NCI-H345 (cell line): ENCODE data around the gene CNNM2.
"Not testable (repeated sequence)": the region's sequence is repeated elsewhere in the genome, so short reads cannot be mapped to it uniquely, and the experiment has no call there.

Source experiments
- DNase-seq: peaks from one replicate; lab custom pipeline; 2025; lab: John Stamatoyannopoulos, UW

The CNNM2 gene

DNA sequence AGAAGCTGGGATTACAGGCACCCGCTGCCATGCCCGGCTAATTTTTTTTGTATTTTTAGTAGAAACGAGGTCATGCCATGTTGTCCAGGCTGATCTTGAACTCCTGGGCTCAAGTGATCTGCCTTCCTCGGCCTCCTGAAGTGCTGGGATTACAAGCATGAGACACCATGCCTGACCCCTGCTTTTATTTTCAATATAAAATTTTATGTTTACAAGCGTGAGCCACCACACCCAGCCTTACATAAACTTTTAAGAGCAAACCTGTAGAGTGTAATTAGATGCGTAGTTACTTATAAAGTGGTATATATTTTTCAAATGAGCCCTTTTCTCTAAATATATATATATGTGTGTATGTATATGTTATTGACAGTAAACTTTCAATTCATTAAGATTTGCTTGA, 8.7 kb downstream of the CNNM2 start:
- no peak for DNase-seq

DNA sequence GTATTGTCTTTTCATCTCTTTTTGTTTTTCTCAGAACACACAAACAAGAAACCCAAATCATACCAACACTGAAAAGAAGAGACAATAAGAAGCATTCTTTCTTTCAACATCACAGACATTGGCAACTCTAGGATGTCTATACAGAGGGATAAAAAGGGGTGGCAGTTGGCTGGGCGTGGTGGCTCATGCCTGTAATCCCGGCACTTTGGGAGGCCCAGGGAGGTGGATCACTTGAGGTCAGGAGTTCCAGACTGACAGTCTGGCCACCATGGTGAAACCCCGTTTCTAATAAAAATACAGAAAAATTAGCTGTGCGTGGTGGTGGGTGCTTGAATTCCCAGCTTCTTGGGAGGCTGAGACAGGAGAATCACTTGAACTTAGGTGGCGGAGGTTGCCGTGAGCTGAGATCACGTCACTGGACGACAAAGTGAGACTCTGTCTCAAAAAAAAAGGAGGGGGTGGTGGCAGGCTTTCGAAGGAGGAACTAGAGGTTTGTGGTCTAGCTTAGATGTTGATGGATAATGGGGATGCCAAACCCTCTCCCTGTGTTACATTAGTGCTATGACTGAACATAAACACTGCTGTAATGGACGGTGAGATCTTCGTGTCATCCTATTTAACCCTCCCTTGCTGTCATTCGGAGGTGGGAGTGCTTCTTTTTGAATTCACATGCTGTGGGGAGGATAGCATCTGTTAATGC, 9.4 kb downstream of the CNNM2 start:
- no peak for DNase-seq

- DNase-seq = not testable (repeated sequence)
Measured at GRCh38 chr10:102928442-102928841, 10.3 kb downstream of the CNNM2 start.

DNA sequence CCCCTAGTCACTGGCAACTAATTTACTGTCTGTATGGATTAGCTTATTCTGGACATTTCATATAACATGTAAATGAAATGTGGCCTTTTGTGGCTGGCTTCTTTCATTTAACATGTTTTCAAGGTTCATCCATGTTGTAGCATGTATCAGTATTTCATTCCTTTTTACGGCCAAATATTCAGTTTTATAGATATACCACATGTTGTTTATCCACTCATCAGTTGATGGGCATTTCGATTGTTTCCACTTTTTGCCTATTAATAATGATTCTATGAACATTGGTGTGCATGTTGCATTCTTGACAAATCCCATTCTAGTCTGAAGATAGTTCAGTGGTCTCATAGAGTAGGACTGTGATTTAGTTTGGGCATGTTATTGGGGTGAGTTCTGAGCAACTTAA, 12.6 kb downstream of the CNNM2 start:
- DNase-seq = no peak

DNA sequence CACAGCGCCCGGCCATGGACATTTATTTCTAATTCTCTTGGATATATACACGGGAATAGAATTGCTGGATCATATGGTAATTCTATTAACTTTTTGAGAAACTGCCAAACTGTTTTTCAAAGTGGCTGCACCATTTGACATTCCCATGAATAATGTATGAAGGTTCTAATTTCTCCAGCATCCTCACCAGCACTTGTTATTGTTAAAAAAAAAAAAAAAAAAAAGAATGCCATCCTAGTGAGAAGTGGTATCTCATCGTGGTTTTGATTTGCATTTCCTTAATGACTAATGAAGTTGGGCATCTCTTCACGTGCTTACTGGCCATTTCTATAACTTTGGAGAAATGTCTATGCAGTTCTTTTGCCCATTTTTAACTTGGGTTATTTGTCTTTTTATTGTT, 13.5 kb downstream of the CNNM2 start:
- no peak for DNase-seq

- DNase-seq = peak; percentile 1
Measured at GRCh38 chr10:102935505-102935904, 17.4 kb downstream of the CNNM2 start.

- no peak for DNase-seq
Measured at GRCh38 chr10:102935939-102936605, 18.0 kb downstream of the CNNM2 start.

- DNase-seq = no peak
Measured at GRCh38 chr10:102941401-102941800, 23.3 kb downstream of the CNNM2 start.

- DNase-seq = no peak
Measured at GRCh38 chr10:102945449-102945848, 27.4 kb downstream of the CNNM2 start.

GRCh38 chr10:102945962-102946361, 27.9 kb downstream of the CNNM2 start:
- no peak for DNase-seq

DNA sequence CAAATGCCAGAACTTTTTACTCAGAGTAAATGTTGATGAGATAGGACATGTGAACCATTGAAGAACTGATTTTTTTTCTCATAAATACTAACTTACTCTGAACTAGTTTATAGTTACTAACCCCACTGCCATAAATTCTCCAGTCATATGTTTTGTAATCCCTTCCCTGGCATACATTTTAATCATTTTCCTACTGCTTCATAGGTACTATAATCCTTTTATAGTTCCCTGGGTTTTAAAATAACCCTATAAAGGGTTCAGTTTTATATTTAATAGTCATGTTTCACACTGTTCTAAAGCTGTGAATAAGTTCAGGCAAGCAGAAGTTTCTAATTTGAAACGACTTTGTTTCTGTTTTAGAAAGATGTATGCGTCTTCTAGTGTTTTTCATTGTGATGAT, 28.9 kb downstream of the CNNM2 start:
- no peak for DNase-seq

GRCh38 chr10:102948176-102948575, 30.1 kb downstream of the CNNM2 start:
- no peak for DNase-seq

GRCh38 chr10:102948786-102949185, 30.7 kb downstream of the CNNM2 start:
- DNase-seq = no peak

GRCh38 chr10:102949916-102950315, 31.8 kb downstream of the CNNM2 start:
- DNase-seq = no peak

DNA sequence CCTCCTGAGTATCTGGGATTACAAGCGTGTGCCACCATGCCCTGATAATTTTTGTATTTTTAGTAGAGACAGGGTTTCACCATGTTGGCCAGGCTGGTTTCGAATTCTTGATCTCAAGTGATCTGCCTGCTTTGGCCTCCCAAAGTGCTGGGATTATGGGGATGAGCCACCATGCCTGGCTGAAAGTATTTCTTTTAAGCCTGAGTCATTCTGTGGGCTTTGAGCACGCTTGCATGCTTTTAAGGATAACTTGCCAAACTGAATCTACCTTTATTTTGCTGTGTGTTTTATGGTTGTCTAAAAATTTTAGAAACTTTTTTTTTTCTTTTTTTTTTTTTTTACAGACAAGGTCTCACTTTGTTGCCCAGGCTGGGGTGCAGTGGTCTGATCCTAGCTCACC, 33.2 kb downstream of the CNNM2 start:
- DNase-seq = no peak

GRCh38 chr10:102959360-102959759, 41.3 kb downstream of the CNNM2 start:
- no peak for DNase-seq

- DNase-seq = no peak
Measured at GRCh38 chr10:102960157-102960556, 42.1 kb downstream of the CNNM2 start.

DNA sequence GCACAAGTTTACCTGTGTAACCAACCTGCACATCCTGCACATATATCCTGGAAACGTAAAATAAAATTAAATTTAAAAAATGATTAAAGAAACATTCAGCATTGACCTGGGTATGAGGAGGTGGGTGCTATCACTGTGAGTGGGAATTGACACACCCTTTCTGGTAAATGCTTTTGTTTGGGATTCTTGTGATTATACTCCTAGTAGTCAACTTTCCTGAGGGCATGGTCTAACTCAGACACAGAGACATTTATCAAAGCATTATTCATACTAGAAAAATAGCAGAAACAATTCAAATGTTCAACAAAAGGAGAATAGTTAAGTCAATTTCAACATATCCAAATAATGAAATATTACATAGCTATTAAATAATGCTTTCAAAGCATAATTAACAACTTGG, 44.2 kb downstream of the CNNM2 start:
- no peak for DNase-seq

DNA sequence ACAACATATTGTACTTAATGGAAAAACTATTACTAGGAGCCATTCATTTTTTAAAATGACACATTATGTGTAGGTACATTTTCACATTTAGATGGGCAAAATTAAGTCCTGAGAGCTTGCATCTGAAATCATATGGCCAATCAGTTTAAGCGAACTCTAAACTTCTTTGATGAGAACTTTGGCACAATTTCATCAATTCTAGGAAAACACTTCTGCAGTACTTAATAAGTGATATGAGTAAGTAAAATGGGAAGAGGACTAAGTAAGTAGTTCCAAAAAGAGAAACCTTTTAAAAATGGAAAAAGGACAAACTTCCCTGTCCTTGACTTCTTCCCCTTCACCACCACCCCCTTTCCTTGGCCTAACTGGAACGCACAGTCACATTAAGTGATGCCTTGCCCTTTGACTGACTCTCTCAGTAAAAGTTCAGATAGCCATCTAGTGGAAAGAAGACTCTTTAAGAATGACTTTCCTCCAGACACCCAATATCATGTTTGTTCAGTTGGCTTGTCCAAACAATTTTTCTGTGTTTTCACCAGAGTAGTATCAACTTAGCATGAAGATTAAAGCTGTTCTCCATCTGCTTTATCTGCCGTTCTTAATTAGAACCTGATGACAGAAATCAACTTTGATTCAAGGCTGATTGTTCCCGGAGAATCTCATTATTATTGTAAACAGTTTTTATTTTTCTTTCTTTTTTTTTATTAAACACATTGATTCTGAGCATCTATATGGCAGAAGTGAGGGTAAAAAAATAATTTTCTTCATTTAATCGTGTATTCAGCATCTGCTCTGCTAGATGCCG, 45.1 kb downstream of the CNNM2 start:
- DNase-seq = no peak

DNA sequence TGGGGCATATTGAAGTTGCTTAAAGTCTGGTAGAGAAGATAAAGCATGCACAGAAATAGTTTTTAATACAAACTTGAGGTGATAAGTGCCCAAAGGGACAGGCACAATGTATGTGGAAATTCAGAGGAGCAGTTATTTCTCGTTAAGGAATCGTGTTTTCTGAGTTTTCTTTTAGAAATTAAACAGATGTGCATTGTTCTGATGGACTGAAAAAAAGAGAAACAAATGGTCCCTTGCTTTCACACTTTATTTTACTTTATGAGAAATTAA, 45.6 kb downstream of the CNNM2 start:
- DNase-seq = no peak

- DNase-seq = not testable (repeated sequence)
Measured at GRCh38 chr10:102964064-102964463, 46.0 kb downstream of the CNNM2 start.

- no peak for DNase-seq
Measured at GRCh38 chr10:102964713-102965112, 46.6 kb downstream of the CNNM2 start.

- no peak for DNase-seq
Measured at GRCh38 chr10:102965311-102965851, 47.3 kb downstream of the CNNM2 start.
